Measurements from ENCODE around the gene CEP20. TPM values are rescaled to one million over a fixed set of nuclear protein-coding genes. Genes with fewer than 3 reads are reported as not detected.

CEP20 gene
- total and polyA plus RNA-seq, 2 of the 8 experiments (the other 6 are each of a cell fraction or from before 2014, with no cell fraction given) = 16.2 to 49.0 TPM

DNA sequence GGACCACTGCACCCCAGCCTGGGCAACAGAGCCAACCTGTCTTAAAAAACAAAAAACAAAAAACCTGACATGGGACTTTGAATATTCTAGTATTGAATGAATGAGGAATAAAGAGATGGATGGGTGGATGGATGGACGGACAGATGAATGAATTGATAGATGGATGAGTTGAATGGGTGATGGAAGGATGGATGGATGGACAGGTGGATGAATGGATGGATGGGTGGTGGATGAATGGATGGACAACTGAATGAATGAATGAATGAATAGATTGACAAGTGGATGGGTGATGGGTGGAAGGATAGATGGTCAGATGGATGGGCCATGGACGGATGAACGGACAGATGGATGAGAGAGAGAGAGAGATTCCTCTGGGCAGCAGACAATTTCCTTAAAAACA is 22.8 kb upstream of the CEP20 start:
- H2BK120ac ChIP-seq (replicated peaks; ENCODE audit: low read depth, low read length) = no peak overlapping the region
- H3K9ac ChIP-seq (replicated peaks in 1 of 4; ENCODE audit: extremely low read depth in 1 of 4, low read depth in 3 of 4, low read length in 3 of 4) = no peak overlapping the region
- H2BK5ac ChIP-seq (ENCODE audit: low read depth, low read length) = no peak overlapping the region
- no peak overlapping the region for H2BK20ac ChIP-seq (ENCODE audit: low read length)
- no peaks in the 10 kb centered on the region for H3K36me3 ChIP-seq (ENCODE audit: control insufficient read depth in 2 of 4, insufficient read depth in 4 of 4, low read length in 3 of 4)
- H4K20me1 ChIP-seq (replicated peaks in 1 of 2; ENCODE audit: control insufficient read depth in 1 of 2, insufficient read depth in 2 of 2, low read length in 2 of 2) = no peaks in the 10 kb centered on the region
- TF ChIP-seq BACH1 (IDR thresholded peaks at IDR 0.05; ENCODE audit: low read length) = no peak
- TF ChIP-seq RXRA (IDR thresholded peaks at IDR 0.05; ENCODE audit: insufficient read depth, low read depth, low read length) = no peak
- no peak overlapping the region for H2AFZ ChIP-seq (ENCODE audit: low read length)
- no peaks in the 10 kb centered on the region for H3K79me2 ChIP-seq (ENCODE audit: control insufficient read depth in 1 of 2, insufficient read depth in 2 of 2, low read length in 2 of 2)
- H3K56ac ChIP-seq (replicated peaks; ENCODE audit: insufficient read length, low read depth, low read length) = no peak overlapping the region
- H2BK12ac ChIP-seq (ENCODE audit: low read depth, low read length) = no peak overlapping the region
- H2BK15ac ChIP-seq (ENCODE audit: low read length) = no peak overlapping the region
- H3K18ac ChIP-seq (ENCODE audit: extremely low read depth, low read length) = no peak overlapping the region
- H3K23ac ChIP-seq (ENCODE audit: insufficient read length) = no peak overlapping the region
- H3K9me3 ChIP-seq (ENCODE audit: insufficient read depth in 2 of 2, low read depth in 1 of 2, low read length in 1 of 2) = no peaks in the 10 kb centered on the region
- no peak overlapping the region for H3K4ac ChIP-seq (replicated peaks; ENCODE audit: insufficient read length, low read depth, low read length)
- no peak for DNase-seq (ENCODE audit: low read depth in 1 of 2, low spot score in 2 of 2)
- WGBS, 2 experiments (ENCODE audit: extremely low coverage in 1 of 2, insufficient coverage in 1 of 2, insufficient read length in 1 of 2, insufficient replicate concordance in 2 of 2, low coverage in 1 of 2, low lambda C conversion rate in 2 of 2, missing lambda C conversion rate in 1 of 2) = 87 to 100% methylated on average over 1 to 3 of the region's 3 CpGs
- no peak overlapping the region for H3K14ac ChIP-seq (ENCODE audit: insufficient read length)
- H3K4me1 ChIP-seq (replicated peaks in 1 of 4; ENCODE audit: control insufficient read depth in 3 of 4, insufficient read depth in 4 of 4, low read length in 3 of 4) = peaks cover 0 to 4% (median 1%) of the 10 kb centered on the region in 4 experiments; a peak in 2 of 7 replicates
- no peak for FAIRE-seq
- H3K27me3 ChIP-seq (replicated peaks in 1 of 4; ENCODE audit: control insufficient read depth in 3 of 4, extremely low read depth in 1 of 4, insufficient read depth in 3 of 4, low read length in 3 of 4) = no peaks in the 10 kb centered on the region
- H3K23me2 ChIP-seq (ENCODE audit: low read depth, low read length) = peaks cover 3% of the 10 kb centered on the region; the same call in 1 of the 2 replicates
- H2AK5ac ChIP-seq (ENCODE audit: low read depth, low read length) = no peak overlapping the region
- H3K4me2 ChIP-seq (ENCODE audit: insufficient read depth in 1 of 2, low read depth in 2 of 2, low read length in 2 of 2) = no peak overlapping the region
- H3K4me3 ChIP-seq (ENCODE audit: extremely low read depth in 1 of 4, insufficient read depth in 2 of 4, low read depth in 3 of 4, low read length in 4 of 4) = no peak overlapping the region
- H4K91ac ChIP-seq (replicated peaks; ENCODE audit: insufficient read length, low read length) = no peak overlapping the region
- no peak overlapping the region for H3K27ac ChIP-seq (ENCODE audit: low read depth, low read length)
- no peaks in the 10 kb centered on the region for H3K79me1 ChIP-seq (ENCODE audit: low read depth, low read length)
- ChIA-PET POLR2A (ENCODE audit: partially characterized antibody) (no interaction called here), CTCF (ENCODE audit: partially characterized antibody) (interaction anchor here (0.7 kb wide), 1 partner anchor 36 kb away, joined by 3 read pairs; no protein-coding TSS in a partner anchor)
- no peak overlapping the region for H4K8ac ChIP-seq (ENCODE audit: extremely low read depth, insufficient read depth, low read length)
- H4K5ac ChIP-seq (ENCODE audit: insufficient read length, low read depth, low read length) = no peak overlapping the region
